Activated gamma-delta T cell treated with anti-CD3 and anti-CD28 coated beads, Interleukin-2, amount 50 U/mL, for 16 hours (primary cell): ENCODE results near the gene ZEB2.

Source experiments
- DNase-seq: peaks from one replicate; pipeline ENCODE4 v3.0.0-alpha.2; 2020; ENCODE audit warnings: low read depth

ZEB2 gene

DNA sequence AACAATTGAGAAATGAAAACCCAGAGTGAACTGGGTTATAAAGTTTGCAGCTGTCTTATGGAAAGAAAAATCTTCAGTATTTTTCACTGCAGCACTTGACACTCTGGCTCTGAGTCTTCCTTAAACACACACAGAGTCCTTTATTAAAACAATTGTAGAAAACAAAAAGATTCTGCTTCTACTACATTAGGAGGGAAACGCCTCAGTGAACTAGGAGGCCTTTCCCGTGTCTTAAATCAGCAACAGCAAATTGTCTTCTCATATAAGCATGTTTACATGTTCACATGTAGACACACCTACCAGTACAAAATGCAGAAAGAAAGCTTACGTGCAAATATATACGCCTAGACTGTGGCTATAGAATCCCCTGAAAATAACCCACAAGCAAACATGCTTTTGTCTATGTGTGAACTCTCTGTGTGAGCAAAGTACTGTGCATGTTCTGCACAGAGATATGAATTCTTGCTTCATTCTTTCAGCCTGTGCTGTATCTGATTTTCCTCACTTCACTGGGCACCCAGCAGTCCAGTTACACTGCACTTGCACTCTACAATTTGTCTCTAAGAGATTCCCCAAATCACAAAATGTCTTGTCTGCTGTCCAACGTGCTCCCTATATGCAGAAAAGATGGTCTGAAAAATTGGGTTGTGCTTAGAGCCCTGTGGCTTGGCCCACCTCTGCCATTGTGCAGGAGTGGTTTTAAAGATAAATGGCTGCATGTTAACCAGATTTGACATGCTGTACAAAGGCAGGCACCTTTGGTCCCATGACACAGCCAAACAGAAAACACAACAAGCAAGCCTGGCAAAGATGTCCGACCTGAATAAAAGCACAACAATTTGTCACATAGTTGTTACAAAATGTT lies 24.5 kb downstream of the ZEB2 start:
- no peak for DNase-seq

DNA sequence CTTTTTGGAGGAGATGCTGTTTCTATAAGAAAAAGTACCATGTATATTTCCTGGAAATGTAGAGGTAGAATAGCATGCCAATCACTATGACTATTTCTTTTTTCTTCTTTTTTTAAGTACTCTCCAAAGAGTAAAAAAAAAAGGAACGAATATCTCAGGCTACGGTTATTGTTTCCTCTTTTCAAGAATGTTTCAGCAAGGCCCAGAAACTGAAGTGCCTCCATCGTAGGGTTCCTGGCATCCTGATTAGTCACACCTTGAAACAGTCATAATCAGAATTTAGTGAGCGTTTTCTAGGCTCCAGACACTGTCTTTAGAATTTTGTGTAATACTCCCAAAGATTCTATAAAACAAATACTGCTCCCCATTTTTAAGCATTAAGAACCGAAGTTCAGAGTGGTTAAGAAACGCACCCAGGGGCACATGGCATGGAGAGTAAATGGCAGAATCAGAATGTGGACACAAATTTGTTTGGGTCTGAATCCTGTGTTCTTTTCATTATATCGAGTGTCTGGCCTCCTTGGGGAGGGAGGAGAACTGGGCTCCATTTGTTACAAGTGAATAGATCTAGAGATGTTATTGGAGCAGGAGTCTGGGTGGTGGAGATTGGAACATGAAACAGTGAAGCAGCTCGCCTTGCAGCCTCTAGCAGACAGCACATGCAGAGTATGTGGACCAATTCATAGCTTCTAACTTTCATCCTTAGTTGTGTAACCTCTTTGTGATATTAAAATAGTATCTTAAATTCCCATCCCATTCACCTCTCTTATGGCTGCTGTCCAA lies 26.7 kb downstream of the ZEB2 start:
- no peak for DNase-seq

DNA sequence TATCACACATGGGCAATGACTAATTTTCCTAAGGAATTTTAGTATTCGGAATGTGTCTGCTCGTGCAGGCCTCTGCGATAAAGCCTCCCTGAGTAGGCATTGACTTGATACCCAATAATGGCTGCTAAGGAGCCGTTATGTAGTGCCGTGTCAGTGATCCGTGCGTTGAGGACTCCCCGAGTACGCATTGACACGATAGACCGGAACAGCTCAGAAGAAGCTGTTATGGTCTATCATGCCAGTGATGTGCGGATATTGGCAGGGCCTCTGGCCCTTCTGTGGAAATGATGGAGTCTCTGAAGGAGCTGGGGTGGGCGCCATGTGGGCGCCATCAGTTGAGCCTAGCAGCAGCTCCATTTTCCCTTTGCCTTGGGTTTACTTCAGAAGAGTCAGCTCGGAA lies 29.1 kb downstream of the ZEB2 start:
- DNase-seq: no peak

GRCh38 chr2:144490017-144490416 lies 29.9 kb downstream of the ZEB2 start:
- no peak for DNase-seq

DNA sequence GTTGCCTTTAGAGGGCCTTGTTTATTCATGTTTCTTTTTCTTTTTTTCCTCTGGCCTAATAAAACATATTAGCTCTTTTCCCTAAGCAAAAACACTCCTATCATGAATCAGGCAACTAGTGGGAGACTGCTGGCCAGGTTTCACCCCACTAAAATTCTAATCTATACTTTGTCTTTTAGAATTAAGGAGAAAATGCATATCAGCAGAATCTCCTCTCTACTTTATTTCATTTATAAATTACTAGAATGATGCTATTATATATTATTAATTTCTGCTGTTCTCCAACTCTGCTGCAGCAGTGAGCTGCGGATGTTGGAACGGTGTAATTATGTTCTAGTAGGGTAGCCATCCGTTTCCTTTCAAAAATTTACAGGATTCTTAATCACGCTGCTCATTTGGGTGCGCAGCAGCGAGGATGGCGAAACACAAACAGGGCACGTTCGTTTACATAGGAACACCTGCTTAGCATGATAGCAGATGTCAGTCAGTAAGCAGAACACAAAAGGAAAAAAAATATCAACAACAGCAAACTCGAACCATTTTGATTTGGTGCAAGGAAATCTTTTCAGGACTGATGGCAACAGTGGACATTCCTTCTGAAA lies 30.5 kb downstream of the ZEB2 start:
- no peak for DNase-seq

DNA sequence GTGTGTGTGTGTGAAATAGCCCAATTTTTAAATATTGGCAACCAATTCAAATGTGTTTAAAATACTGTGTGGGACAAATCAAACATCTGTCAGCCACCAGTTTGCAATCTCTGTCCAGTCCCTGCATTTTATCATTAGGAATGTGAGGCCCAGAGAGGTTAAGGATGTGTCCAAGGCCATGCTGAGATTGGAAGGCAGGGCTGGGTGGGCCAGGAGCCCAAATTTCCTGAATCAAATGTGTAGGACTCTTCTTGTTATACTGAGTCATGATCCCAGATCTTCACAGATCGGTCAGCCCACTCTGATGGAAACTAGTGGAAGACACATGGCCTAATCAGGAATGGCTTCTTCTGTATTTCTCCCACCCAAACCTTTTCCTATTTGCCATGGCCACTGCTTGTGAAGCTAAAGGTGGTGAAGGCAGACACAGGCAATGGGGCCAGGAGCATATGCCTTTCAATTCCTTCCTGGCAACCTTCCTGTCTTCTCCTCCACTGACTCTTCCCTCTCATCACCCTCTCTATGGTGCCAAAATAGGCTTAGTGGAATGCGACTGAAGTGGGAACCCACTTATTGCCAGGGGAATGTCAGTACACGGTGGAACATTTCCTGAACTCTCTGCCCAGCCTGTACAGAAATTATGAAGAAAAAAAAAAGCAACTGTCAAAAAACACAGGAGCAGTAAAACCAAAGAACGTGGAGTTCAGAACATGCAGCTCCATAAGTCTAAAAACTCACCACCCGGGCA lies 35.5 kb downstream of the ZEB2 start:
- no peak for DNase-seq

GRCh38 chr2:144481666-144482065 lies 38.3 kb downstream of the ZEB2 start:
- no peak for DNase-seq

GRCh38 chr2:144481109-144481508 lies 38.8 kb downstream of the ZEB2 start:
- no peak for DNase-seq

DNA sequence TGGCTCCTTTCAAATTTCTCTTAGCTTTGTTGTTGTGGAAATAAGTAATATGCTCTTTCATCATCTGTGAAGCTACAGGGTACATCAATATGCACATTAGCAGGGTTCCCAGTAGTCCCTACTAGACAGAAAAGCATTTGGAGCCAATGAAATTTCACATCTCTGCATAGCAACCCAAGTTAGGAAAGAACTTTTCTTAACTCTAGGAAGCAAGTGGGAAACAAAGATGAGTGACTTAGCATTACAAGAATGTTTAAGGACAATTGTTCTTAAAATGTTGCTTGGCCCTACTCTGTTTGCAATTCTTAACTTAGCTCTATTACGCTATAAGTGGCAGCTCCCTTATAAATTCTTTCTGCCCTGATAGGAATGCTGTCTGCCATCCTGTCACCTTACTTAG lies 39.6 kb downstream of the ZEB2 start:
- no peak for DNase-seq

DNA sequence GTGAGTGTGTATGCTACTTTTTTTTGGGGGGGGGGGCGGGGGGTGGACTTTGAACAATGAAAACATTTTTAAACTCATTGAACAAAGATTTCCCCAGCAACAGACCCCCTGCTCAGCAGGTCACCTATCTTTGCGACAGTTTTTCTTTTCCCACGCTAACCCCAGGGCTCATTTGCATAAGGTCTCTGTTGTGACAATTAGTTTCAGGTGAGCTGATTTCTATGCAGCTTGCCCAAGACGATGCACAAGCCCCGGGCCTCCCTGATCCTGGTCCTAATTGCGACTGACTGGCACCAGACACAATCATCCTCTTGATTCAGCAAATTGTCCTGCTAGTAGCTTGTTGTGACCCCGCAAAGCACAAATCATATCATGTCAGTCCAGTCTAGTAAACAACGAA lies 40.3 kb downstream of the ZEB2 start:
- DNase-seq: no peak

DNA sequence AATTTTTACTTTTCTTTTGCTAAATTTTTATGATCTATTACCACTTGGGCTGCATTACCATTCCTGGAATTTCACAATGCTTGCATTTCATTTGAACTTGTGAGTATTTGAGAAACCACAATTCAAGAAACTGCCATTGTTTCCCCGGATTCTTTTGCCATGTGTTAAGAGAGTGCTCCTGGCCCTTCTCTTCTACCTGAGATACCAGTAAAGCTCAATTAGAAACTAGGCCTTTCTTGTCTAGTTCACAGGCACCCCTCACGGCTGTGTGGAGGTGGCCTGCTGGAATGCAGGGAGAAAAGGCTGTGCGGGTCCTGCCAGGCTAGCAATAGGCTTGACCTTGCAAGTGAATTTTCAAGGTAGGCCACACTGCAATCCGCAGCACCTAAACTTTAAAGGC lies 40.8 kb downstream of the ZEB2 start:
- no peak for DNase-seq

DNA sequence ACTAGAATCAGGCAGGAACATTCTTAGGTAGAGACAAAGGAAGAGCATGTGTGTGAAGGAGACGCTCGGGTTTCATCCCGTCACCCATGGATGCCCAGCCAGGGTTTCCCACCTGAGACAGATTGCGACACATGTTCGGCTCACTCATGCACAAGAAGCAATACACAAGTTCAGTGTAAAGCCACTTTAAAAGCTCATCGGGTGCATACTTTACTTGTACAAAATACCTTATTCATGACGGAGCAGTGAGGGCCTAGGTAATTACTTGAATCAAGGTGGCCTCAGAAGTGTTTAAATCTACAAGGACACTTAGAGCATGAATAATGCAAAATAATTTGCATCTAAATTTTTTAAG lies 42.0 kb downstream of the ZEB2 start:
- no peak for DNase-seq

DNA sequence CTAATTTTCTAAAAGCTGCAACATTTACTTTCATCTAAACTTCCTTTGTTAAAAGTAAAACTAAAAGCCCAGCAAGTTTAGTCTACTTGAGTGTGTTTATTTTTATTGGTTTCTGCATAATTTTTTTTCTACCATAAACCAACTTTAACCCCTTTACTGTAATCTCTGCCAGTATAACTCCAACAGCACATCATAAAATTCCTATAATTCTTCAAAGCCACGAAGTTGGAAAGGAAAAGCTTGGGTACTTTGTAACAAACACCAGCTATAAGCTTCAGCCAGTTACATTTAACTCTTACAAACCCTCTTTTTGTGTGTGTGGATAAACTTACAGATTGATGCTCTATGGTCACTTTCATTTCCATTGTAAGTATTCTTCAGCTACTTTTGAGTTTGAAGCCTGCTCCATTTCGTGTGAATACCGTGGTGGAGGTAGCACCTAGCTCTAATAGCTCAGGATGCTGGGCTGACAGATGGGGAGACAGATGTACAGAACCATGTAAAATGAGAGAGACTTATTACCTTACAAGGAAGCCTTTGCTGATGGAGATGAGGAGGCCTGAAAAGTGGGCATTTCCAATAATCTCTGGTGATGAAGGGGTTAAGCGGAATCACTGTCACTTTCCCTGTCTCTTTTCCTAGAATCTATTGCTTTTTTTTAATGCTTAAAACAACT lies 42.5 kb downstream of the ZEB2 start:
- DNase-seq: no peak

- DNase-seq: no peak
Measured at GRCh38 chr2:144476682-144477081, 43.2 kb downstream of the ZEB2 start.

GRCh38 chr2:144475569-144476275 lies 44.2 kb downstream of the ZEB2 start:
- DNase-seq: no peak

- no peak for DNase-seq
Measured at GRCh38 chr2:144475044-144475443, 44.9 kb downstream of the ZEB2 start.

DNA sequence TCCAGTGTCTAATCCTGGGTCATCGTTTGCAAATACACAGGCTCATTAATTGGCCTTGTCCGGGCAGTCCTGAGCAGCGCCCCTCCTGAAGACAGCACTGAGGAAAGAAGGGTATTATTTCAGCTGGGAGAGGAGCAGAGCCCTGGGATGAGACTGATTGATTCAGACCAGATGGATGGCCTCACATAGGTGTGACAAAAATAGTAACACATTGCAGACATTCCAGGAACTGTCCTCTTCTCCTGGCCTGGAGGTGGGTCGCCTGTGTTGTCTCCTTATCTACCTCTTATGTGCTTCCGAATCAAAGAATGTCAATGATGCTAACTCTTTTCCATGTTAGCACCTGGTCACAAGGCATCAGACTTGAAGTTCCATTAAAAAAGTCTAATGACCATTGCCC lies 45.9 kb downstream of the ZEB2 start:
- DNase-seq: no peak

- DNase-seq: no peak
Measured at GRCh38 chr2:144472911-144473310, 47.0 kb downstream of the ZEB2 start.

- no peak for DNase-seq
Measured at GRCh38 chr2:144472046-144472412, 47.9 kb downstream of the ZEB2 start.

DNA sequence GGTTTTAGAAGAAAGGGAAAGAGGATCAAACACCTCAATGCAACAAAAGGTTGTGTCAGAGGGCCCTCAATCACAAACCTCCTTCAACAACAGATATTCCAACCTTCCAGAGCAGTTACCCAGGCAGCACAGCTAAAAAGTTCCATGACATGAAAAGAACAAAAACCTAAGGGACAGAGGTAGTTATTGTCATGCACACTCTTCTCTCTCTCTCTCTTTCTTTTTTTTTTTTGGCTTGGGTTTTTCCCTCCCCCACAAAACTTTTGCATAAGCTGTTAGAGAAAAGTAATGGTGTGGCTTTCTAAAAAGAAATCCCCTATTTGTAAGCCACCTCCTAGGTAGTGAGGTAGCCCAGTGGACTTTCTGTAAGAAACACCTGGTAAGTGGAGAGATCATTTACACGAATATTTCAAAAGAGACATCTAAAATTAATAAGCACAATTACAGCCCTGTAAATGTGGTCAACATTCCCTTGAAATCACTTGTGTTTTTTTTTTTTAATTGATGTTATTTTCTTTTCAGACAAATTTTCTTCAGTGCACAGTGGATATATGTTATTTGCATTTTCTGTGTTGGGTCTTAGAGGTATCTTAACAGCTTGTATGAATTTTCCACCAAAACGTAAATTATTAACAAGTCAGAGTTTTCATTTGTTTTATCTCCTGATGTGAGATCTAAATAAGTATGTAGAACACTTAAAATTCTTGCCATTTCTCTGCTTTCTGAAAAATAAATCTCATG lies 48.4 kb downstream of the ZEB2 start:
- DNase-seq: no peak

- no peak for DNase-seq
Measured at GRCh38 chr2:144470816-144471215, 49.1 kb downstream of the ZEB2 start.
